ENCODE data around the gene TOMM40. TPM values are rescaled to one million over a fixed set of nuclear protein-coding genes. Genes with fewer than 3 reads are reported as not detected.

TOMM40 gene
- total RNA-seq, 1 donor from 2014 or later: 75.1 TPM

DNA sequence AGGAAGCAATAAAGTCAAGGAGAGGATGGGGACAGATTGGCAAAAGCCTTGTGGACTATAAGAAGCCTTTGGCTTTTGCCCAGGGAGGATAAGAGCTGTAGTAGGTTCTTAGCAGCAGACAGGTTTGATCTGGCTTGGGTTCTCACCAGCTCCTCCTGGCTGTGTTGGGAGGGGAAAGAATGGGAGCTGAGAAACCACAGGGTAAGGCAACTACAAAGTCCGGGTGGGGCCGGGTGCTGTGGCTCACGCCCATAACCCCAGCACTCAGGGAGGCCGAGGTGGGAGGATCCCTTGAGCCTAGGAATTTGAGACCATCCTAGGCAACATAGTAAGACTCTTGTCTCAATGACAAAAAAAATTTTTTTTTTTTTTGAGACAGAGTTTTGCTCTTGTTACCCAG is 24.4 kb upstream of the TOMM40 start:
- Mint-ChIP-seq H3K27ac (no peak overlapping the region), H3K9me3 (no peaks in the 10 kb centered on the region), H3K36me3 (peaks cover 25% of the 10 kb centered on the region), H3K4me3 (no peak overlapping the region), H3K27me3 (no peaks in the 10 kb centered on the region), H3K4me1 (ENCODE audit: unreplicated experiment) (peaks cover 1% of the 10 kb centered on the region)
- no peak for TF ChIP-seq CTCF (conservative IDR thresholded peaks at IDR 0.05)
- DNase-seq (ENCODE audit: extremely low spot score, unreplicated experiment): no peak

DNA sequence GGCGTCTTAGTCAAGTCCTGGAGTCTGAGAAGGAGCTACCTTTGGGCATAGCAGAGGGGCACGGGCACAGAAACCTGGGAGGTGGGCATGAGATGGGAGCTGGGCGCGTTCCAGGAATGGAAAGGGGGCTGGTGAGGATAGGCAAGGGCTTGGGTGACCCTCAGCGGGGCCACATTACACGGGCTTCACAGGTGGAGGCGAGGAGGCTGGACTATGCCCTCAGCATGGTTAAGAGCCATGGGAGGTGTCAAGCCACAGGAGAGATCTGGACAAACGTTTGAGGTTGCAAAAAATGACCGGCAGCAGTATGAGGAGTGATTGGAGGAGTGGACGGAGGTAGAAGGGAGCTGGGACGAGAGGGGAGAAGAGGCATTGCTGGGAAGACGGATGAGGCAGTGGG is 23.5 kb upstream of the TOMM40 start:
- Mint-ChIP-seq H3K4me1 (ENCODE audit: unreplicated experiment) (no peaks in the 10 kb centered on the region), H3K36me3 (peaks cover 29% of the 10 kb centered on the region), H3K27ac (peak overlapping the region; percentile 56), H3K4me3 (no peak overlapping the region), H3K27me3 (no peaks in the 10 kb centered on the region), H3K9me3 (no peaks in the 10 kb centered on the region)
- no peak for DNase-seq (ENCODE audit: extremely low spot score, unreplicated experiment)
- no peak for TF ChIP-seq CTCF (conservative IDR thresholded peaks at IDR 0.05)

- Mint-ChIP-seq H3K27me3 (no peaks in the 10 kb centered on the region), H3K4me1 (ENCODE audit: unreplicated experiment) (no peaks in the 10 kb centered on the region), H3K27ac (peak overlapping the region; percentile 76), H3K9me3 (no peaks in the 10 kb centered on the region), H3K36me3 (peaks cover 34% of the 10 kb centered on the region), H3K4me3 (no peak overlapping the region)
- no peak for DNase-seq (ENCODE audit: extremely low spot score, unreplicated experiment)
- TF ChIP-seq CTCF (conservative IDR thresholded peaks at IDR 0.05): no peak
These were observed 21.2 kb upstream of the TOMM40 start for GRCh38 chr19:44869733-44870470.

GRCh38 chr19:44871809-44872208 is 19.2 kb upstream of the TOMM40 start:
- peak overlapping the region; percentile 57 for H3K27ac Mint-ChIP-seq
- peaks cover 10% of the 10 kb centered on the region for H3K4me1 Mint-ChIP-seq (ENCODE audit: unreplicated experiment)
- H3K4me3 Mint-ChIP-seq: no peak overlapping the region
- TF ChIP-seq CTCF (conservative IDR thresholded peaks at IDR 0.05): no peak
- no peaks in the 10 kb centered on the region for H3K27me3 Mint-ChIP-seq
- no peaks in the 10 kb centered on the region for H3K9me3 Mint-ChIP-seq
- H3K36me3 Mint-ChIP-seq: peaks cover 32% of the 10 kb centered on the region
- DNase-seq (ENCODE audit: extremely low spot score, unreplicated experiment): no peak

DNA sequence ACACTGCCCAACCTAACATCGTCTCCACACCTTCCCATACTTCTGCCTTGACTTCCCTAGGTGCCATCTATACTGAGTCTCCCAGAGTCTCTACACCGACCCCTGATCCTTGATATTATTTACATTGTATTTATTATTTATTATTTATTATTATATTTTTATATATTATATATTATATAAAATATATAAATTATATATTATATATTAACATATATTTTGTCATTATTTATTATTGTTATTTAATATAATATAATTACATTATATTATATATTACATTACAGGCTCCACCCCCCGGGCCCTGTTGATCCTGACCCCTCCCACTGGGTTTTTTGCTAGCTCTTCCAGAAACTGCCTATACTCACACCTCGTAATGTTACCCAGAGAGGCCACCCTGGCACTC is 18.4 kb upstream of the TOMM40 start:
- H3K36me3 Mint-ChIP-seq: peaks cover 27% of the 10 kb centered on the region
- DNase-seq (ENCODE audit: extremely low spot score, unreplicated experiment): no peak
- no peak for TF ChIP-seq CTCF (conservative IDR thresholded peaks at IDR 0.05)
- H3K27me3 Mint-ChIP-seq: no peaks in the 10 kb centered on the region
- peaks cover 11% of the 10 kb centered on the region for H3K4me1 Mint-ChIP-seq (ENCODE audit: unreplicated experiment)
- peak overlapping the region; percentile 21 for H3K27ac Mint-ChIP-seq
- H3K4me3 Mint-ChIP-seq: no peak overlapping the region
- no peaks in the 10 kb centered on the region for H3K9me3 Mint-ChIP-seq

All from type B pancreatic cell (in vitro differentiated cells).